ENCODE data around the gene KRT31.

DNA sequence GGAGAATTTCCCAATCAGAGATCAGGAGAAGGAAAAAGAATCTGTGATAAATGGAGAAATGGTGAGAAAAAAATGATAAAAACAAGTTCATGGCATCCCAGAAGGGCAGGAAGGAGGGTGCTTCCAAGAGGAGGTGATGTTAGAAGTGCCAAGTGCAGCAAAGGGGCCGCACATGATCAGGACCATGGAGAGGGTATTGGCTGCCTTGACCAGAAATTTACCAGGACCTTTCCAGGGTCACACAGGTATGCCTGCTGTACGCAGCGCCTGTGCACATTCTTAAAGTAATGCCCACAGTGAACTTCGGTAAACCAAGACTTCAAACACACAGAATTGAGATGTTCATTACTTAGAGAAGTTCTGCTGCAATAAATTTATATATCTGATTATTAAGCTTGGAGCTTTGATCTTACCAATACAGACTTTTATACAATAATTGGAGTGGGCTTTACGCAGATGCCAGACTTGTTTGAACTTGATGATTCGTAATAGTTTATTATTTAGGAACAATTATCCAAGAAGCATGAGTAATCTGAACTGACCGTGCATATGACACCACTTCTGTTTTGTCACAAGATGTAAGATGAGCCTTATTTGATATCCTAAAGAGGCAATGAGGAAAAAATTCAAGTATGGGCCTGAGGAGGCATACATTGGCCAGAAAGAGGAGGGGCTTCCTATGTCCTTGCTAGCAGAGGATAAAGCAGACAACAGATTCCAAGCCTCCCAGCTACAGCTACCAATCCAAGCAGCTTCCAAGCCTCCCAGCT is 44.6 kb downstream of the KRT31 start:
- TF ChIP-seq, protein P1, sequence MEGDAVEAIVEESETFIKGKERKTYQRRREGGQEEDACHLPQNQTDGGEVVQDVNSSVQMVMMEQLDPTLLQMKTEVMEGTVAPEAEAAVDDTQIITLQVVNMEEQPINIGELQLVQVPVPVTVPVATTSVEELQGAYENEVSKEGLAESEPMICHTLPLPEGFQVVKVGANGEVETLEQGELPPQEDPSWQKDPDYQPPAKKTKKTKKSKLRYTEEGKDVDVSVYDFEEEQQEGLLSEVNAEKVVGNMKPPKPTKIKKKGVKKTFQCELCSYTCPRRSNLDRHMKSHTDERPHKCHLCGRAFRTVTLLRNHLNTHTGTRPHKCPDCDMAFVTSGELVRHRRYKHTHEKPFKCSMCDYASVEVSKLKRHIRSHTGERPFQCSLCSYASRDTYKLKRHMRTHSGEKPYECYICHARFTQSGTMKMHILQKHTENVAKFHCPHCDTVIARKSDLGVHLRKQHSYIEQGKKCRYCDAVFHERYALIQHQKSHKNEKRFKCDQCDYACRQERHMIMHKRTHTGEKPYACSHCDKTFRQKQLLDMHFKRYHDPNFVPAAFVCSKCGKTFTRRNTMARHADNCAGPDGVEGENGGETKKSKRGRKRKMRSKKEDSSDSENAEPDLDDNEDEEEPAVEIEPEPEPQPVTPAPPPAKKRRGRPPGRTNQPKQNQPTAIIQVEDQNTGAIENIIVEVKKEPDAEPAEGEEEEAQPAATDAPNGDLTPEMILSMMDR (IDR thresholded peaks at IDR 0.05; ENCODE audit: poor library complexity, severe bottlenecking): no peak
- no peak for TF ChIP-seq EZH2 (IDR thresholded peaks at IDR 0.05; ENCODE audit: borderline replicate concordance, insufficient read depth, low read length, poor library complexity, severe bottlenecking)

All from neural cell (in vitro differentiated cells).